ENCODE data around the gene NPEPL1. TPM values are rescaled to one million over a fixed set of nuclear protein-coding genes. Genes with fewer than 3 reads are reported as not detected.

NPEPL1 gene, protein sequence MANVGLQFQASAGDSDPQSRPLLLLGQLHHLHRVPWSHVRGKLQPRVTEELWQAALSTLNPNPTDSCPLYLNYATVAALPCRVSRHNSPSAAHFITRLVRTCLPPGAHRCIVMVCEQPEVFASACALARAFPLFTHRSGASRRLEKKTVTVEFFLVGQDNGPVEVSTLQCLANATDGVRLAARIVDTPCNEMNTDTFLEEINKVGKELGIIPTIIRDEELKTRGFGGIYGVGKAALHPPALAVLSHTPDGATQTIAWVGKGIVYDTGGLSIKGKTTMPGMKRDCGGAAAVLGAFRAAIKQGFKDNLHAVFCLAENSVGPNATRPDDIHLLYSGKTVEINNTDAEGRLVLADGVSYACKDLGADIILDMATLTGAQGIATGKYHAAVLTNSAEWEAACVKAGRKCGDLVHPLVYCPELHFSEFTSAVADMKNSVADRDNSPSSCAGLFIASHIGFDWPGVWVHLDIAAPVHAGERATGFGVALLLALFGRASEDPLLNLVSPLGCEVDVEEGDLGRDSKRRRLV
- 29.5 to 36.2 TPM (median 33.3 TPM) in 5 replicates for total RNA-seq (2022; extraction: Qiagen RNA extraction; ENCODE audit: low read depth)

DNA sequence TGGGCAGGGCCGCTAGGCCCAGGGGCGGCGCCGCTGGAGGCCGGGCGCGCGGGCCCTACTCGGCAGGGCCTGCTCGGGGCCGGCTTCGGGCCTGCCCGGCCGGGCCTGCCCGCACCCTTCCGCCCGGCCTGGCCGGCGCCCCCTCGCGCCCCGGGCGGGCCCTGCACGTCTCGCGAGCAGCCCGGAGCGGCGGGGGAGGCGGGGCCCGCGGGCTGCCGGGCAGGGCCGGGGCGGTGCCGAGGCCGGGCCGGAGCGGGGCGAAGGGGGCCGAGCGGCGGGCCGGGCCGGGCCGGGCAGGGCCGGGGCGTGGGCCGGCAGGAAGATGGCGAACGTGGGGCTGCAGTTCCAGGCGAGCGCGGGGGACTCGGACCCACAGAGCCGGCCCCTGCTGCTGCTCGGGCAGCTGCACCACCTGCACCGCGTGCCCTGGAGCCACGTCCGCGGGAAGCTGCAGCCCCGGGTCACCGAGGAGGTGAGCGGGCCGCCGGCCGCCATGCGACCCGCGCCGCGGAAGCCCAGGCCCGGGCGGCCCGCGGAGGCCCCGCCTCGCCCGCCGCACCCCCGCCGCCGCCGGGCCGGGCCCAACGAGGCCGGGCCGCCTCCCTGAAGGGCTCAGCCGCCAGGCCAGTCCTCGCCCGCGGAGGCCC lies at the start of gene NPEPL1:
TSS of gene NPEPL1 (plus strand) at position 222 of the 647 bp plus-strand sequence. CDS start at position 323, 101 bp downstream.

DNA sequence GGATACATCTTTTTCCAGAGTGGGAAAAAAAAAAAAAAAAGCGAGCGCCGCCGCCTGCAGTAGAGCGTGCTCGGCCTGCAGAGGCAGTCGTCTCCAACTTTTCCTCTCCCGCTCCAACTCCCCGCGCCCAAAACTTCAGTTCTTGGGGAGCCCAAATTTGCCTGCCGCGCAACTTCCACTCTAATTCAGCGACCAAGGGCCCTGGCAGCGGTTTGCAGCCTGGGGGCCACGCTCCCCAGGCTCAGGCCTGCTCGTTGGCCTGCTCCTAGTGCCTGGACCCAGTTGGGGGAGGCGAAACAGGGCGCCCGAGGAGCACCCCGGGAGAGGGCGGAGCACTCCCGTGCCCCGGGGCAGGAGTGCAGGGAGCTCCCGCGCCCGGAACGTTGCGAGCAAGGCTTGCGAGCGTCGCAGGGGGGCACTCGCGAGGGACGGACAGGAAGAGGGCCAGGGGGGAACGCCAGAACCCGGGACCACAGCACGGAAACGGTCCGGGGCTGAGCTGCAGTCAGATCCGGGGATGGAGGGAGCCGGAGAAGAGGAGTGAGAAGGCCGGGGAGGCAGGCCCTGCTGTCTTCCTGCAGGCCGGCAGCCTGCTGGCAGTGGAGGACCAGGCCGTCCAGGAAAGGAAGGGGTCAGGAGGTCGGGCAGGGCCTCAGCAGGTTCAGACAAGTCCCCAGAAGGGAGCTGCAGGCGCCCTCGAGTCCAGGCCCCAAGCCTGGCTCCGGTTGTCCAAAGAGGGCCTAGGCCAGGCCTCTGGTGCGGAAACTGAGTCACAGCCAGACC lies 41.6 kb upstream of the NPEPL1 start, which contains the start of gene STX16:
TSS of gene STX16 (plus strand) at position 508 of the 783 bp plus-strand sequence. CDS start 724 bp downstream, outside the sequence.

Other genes with a start within 250 kb of the NPEPL1 start
- gene APCDD1L, start 177.4 kb upstream of the NPEPL1 start, total RNA-seq (2022; extraction: Qiagen RNA extraction; ENCODE audit: low read depth): 0.05 to 0.07 TPM (median 0.05 TPM) in 3 of 5 replicates, not detected in the others
- 35.0 to 38.0 TPM (median 36.5 TPM) in 5 replicates for gene STX16, start 41.5 kb upstream of the NPEPL1 start, total RNA-seq (2022; extraction: Qiagen RNA extraction; ENCODE audit: low read depth)
- gene GNAS-AS1, start 158.1 kb downstream of the NPEPL1 start, total RNA-seq (2022; extraction: Qiagen RNA extraction; ENCODE audit: low read depth): not detected in 5 replicates
- 662 to 718 TPM (median 697 TPM) in 5 replicates for gene GNAS, start 159.9 kb downstream of the NPEPL1 start, total RNA-seq (2022; extraction: Qiagen RNA extraction; ENCODE audit: low read depth)

All from A549 treated with DMSO at 1 μM for 4 hours (cell line).